CD4-positive, alpha-beta T cell treated with Interferon alpha-2 for 1 hour (primary cell): ENCODE results near the gene RBM17.
"Not testable (repeated sequence)": the region's sequence is repeated elsewhere in the genome, so short reads cannot be mapped to it uniquely, and the experiment has no call there.

Experiments used
- DNase-seq, 2 donors: peaks; one replicate each; pipeline ENCODE4 v3.0.0-alpha.2; 2020 to 2022

The RBM17 gene

DNA sequence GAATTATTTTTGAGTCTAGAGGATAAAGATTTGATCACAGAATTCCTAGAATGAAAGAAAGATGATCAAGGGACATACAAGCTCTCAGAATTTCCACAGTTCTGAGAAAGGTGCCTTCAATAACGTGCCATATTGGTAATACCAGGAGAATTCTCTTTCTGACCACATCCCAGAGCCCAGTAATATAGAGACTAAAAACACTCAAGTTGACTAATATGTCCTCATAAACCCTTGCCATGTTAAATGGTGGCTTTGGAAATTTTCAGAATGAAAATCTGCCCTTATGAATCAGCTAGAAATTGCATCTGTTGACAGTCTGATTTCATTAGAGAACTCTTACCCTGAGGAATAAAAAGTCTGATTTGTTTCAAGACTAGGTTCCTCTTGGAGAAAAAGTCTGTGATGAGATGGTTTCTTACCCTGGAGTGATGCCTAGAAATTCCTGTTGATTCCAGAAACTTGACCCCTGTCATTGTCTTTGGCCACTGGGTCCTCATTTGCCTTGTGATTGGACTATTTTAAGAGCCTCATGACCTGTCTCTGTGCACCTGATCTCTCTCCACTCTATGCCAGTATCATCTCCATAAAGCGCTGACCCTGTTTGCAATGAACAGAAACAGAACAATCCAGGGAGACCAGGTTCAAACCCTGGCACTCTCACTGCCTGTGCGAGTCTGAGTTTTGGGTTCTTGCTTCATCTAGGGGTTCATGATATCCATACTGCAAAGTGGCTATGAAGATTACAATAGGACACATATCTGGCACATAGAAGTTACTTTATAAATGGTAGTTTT is 30.0 kb upstream of the RBM17 start:
- no peak for DNase-seq

DNA sequence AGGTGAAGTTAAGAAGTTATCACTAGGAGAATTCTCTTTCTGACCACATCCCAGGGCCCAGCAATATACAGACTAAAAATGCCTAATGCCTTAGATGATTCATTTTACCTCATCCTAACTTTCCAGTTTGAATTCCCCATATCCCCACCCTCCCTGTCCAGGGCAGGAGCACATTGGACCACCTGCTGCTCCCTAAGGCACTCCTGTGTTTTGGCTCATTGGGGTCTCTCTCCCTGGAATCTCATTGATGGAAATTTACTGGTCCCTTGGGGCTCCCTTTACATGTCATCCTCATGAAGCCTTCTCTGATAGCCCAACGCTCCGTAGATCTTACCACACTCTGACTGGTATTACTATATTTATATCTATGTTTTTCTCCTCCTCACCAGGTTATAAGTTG is 29.3 kb upstream of the RBM17 start:
- no peak for DNase-seq

DNA sequence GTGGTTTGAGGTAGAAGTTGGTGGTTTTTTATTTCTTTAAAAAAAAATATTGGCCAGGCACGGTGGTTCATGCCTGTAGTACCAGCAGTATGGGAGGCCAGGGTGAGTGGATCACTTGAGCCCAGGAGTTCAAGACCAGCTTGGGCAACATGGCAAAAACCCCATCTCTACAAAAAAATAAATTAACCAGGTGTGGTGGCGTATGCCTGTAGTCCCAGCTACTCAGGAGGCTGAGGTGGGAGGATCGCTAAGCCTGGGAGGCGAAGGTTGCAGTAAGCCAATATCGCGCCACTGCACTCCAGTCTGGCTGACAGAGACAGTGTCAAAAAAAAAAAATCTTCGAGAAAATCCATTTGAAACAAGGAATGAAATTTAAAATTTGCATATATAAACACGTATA is 27.8 kb upstream of the RBM17 start:
- DNase-seq = no peak

DNA sequence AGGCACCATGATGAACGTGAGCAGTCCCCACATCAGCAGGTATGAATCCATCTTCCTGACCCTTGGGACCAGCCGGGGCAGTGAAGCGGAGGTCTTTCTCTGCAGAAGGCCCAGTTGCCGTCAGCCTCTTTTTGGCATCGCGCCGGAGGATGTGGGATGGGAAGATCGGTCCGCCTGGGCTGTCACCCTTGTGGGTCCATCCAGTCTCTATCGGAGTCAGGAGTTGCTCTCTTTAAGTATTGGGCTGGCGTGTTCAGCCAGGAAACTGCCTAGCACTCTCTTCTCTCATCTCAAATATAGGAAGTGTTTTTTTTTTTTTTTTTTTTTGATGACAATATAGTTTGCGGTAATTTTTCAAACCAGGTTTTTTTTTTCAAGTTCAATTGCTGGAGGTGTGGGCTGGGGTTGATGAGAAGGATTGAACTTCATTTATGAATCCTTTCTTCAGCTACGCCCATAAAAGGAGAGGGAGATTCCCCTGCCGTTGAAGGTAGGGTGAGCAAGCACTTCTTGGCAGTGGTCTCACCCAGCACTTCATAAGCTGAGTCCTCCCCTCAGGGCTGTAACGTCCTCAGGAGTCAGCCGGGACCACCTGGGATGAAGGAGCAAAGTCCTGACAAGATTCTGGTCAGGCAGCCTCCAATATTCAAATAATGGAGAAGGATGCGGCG is 26.6 kb upstream of the RBM17 start, which contains the start of gene IL2RA:
Gene IL2RA (minus strand): TSS at position 267 of the 671 bp plus-strand sequence. CDS start 216 bp downstream, at position 51.
- peak; percentile 60 to 80 for DNase-seq

DNA sequence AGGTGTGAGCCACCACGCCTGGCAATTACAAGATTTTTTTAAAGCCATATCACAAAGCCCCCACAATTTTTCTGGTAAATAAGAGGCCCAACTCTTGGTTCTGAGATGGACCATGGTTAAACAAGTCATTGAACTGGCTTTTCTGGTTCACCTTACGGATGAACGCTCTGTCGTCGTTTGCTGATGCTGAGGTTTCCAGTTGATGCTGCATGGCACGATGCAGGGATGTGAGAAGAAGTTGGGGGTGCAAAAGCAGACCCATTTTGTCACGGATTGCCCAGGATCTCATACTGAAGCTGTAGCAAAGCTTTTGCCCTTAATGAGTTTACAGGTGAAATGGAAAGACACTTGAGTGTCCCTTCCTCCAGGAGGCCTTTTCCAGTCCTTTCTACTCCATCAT is 24.7 kb upstream of the RBM17 start:
- DNase-seq = no peak

DNA sequence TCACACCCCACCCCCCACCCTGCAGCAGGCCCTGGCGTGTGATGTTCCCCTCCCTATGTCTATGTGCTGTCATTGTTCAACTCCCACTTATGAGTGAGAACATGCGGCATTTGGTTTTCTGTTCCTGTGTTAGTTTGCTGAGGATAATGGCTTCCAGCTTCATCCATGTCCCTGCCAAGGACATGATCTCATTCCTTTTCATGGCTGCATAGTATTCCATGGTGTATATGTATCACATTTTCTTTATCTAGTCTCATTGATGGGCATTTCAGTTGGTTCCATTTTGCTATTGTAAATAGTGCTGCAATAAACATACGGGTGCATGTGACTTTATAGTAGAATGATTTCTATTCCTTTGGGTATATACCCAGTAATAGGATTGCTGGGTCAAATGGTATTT is 24.1 kb upstream of the RBM17 start:
- not testable (repeated sequence) for DNase-seq

DNA sequence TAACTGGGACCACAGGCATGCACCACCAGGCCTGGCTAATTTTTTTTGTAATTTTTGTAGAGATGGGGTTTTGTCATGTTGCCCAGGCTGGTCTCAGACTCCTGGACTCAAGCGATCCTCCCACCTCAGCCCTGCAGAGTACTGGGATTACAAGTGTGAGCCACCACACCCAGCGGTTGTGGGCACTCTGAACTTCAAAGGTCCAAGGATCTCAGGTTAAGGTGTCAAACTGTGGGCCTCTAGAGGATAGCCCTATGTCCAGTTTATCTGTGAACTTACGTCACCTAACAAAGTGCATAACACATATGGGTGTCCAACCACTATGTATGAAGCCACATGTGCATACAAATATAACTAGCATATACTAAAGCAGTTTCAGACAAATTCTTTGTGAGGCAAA is 23.4 kb upstream of the RBM17 start:
- no peak for DNase-seq

DNA sequence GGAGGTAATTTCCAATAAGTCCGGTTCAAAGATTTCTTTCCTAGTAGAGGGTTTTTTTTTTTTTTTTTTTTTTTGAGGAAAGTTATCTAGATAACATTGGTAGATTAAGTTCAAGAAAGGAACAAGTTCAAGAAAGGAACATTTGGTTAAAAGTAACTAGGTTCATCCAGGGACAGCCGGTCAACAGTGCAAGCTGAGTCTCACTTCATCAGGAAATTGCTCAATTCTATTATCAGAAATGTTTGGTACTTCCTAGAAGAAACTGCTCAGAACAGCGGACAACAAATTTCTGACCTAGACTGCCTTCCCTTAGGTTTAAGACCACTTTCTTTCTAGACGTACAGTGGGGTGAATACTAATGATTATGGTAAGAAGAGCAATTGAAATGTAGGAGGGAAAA is 23.0 kb upstream of the RBM17 start:
- no peak for DNase-seq

DNA sequence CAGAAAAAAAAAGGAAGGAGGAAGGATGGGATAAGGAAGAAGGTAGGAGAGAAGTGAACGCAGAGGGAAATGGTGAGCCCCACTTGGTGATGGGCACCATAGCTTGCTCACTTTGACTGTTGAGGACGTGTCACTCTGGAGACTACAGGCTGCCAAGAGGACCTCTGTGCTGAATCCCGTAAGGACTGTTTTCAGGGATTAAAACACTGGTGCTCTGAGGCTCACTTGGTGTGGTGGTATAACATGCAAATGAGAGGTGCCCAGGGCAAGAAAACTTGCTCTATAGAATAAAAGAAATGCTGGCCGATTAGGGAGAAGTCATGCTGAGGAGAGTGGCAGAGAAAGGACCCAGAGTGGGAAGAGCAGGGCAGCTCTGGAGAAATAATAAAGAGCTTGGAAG is 21.4 kb upstream of the RBM17 start:
- DNase-seq = no peak

DNA sequence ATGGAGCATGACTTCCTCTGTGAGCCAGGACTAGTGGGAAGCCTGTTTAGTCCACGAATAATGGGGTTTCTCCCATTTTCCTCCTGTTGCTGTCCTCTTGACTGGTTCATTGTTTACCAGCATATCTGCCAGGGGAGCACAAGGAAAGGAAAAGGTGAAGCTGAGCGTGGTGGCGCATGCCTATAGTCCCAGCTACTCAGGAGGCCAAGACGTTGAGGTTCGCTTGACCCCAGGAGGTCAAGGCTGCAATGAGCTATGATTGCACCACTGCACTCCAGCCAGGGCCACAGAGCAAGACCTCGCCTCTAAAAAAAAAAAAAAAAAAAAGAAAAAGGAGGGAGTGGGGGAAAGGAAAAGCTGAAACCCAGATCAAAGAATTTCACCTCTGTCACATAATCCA is 20.8 kb upstream of the RBM17 start:
- DNase-seq = no peak

DNA sequence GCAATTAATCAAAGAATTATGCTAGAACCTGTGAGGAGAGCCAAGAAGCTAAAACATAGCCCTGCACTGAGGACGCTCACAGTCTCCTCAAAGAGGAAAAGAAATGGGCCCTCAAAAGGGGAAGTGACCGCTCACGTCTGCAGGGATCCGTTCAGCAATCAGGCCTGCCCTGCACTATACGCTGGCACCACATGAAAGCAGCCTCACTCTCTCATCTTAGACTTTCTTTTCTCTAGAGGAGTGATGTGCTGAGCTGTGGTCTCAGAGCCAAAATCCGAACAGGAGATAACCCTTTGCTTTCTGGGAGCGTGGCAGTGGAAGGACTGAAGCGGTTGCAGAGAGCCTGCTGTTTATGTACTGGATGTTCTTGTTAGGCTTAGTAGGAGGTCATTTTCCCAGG is 20.4 kb upstream of the RBM17 start:
- DNase-seq = peak; percentile 56 to 57

DNA sequence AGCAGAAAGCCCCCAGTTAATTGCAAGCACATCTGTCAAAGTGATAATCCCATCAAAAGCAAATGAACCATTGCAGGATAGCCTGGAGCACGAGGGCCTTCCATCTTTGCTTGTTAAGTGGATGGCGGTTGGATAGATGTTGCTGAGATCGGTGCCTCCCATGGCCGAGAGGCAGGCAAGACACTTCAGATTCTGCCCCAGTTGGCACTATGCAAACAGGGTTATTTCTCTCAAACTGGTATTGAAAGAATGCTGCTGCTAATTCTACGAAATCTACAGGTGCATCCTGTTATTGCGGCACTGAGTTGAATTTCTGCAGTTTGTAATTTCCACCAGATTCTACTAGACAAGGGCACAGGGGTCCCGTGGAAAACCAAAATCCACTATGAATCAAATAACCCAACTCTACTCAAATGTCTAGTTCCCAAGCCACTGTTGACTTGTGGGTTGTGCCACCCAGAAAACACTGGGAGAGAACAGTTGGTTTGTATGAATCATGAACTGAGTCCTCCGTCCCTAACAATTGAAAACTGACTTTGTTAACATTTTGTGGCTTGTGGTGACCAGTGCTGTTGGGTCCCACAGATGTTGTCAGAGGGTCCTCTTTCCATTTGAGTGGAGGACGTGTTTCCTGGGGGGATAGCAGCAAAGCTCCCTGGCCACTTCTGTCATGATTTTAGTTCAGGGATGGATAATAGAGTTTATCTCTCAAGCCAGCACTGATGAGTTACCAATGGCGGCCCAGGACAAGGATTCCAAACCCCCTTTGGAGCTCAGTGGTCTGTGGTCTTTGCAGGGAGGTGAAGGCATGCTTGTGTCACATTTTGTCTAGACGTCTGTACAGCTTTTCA is 19.5 kb upstream of the RBM17 start:
- DNase-seq = peak; percentile 47 to 57

DNA sequence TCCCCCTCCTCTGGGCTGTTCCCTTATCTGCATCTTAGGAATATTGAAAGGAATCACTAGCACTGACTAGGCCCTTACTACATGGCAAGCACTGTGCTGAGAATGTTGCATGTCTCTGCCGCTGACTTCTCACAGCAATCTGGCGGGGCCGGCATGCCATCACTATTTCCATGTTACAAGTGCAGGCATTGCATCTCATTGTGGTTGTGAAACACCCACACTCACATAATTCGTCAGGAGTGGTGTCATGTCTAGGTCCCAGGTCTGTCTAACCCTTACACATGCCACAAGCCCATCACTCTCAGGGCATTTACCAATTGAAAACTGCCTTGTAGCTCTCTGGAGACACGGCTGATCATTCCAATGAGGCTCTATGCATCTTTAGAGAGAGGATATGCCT is 18.2 kb upstream of the RBM17 start:
- no peak for DNase-seq

DNA sequence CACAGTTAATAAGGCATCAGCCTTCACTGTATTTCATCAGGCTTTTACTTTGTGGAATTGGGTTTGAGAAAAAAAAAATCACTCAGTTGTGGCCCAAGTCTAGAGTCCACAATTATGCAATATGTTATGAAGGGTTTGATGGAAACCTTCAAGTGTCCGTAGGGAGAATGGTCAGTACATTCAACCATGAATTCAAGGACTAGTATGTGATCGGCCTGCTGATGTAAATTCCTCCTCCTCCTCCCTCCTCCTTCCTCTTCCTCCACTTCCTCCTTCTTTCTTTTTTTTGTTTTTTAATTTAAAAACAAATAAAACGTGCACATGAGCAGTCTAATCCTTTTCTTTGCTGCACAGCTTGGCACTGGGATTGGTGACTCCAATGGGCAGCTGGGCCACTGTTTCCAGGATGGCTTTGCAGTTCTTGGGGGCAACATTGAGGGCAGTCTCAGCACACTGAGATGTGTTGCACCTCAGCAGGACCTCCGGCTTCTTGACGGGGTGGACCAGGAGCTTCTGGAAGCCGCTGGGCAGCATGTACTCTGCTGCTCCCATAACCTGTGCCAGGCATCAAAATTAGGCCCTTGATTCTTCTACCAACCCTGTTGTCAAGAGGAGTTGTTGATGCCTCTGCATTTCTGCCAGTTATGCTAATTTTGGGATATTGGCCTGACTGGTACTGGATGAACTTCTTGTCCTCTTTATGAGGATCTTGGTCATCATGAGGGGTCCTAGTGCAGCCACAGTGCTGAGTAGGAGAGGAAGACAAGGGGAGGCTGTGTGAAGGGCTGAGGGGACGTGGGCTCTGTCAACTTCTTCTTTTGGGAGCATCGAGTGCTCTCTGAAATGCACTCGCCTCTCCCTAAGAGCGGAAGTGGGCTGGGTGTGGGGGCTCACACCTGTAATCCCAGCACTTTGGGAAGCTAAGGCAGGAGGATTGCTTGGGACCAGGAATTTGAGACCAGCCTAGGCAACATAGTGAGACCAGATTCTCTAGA is 17.4 kb upstream of the RBM17 start:
- no peak for DNase-seq

DNA sequence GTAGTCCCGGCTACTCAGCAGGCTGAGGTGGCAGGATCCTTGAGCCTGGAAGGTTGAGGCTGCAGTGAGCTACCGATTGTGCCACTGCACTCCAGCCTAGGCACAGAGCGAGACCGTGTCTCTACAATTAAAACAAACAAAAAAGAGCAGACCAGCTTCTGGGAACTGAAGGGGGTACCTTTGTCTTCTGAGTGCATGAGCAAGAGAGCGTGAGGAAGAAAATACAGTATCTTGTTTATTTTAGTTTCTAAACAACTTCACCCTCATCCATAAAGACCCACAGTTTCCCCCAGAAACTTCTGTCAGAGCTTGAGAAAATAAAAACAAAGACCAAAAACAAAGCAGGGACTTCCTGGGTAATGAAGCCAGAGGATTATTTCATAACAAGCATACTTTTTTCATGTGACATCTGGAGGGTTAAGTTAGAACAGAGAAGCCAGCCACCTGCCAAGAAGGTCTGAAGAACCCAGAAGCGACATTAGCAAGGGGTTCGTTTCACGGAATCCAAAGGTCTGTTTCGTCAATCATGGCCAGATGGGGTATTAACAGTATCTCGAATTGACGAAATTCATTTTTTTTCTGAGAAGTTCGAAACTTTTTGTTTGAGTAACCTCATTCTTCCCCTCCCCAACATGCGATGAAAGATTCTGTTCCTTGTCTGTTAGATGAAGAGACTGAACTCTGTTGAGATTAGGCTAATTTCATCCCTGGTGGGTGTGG is 16.5 kb upstream of the RBM17 start:
- DNase-seq = peak; percentile 53 to 55

DNA sequence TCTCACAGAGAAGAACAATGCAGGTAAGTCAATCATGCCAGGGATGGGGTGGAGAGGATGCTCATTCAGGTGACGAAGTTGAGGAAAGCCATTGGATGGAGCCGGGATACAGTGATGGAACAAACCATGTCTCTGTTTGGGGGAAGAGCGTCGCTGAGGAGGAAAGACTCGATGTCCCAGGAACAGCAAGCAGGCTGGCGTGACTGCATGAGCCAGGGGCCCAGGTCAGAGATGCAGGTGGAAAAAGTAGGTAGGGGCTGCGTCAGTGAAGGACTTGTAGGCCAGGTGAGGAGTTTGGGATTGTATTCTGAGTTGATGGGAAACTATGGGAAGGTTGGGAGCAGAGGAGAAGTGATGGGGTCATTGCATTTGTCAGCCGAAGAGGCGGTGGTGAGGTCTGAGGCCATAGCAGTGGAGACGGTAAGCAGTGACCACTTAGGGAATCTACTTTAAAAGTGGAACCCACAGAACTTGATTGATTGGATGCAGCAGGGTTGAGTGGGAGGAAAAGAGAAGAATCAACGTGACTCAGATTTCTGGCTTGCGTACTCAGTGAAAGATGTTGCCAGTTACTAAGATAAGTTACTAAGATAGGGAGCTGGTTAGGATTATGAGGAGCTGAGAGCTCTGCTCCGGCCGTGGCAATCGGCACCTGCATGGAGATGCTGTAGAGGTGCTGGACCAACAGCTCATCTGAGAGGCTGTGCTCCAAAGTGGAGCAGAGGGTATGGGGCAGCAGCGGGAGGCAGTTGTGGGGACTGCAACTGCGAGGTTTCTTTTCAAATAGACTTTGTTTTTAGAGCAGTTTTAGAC is 14.1 kb upstream of the RBM17 start:
- DNase-seq = no peak

DNA sequence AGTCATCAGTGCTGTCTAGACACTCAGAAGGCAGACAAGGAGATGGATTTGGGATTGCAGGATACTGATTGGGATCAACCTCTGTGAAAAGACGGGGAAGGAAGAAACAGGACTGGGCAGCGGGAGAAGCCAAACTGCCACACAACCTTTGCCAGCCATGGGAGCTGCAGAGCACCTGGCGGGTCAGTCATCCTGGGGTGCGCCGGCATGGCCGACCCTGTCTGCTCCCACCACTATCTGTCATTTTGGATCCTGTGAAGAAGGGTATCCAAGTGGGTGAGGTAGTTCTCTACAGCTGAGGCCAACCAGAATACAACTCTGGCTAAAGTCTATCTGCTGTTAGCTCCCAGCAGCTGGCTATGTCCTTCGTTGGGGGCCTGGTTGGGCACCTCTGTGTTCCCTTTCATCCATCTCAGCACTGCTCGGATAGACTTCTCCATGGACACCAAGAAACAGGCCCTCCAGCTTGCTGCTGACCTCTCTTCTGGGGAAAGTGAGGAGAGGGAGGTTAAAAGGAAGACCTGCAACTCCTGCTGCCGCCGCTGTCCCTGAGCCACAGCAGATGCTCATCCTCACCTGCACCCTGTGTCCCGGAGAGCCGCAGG is 11.7 kb upstream of the RBM17 start:
- DNase-seq = no peak

DNA sequence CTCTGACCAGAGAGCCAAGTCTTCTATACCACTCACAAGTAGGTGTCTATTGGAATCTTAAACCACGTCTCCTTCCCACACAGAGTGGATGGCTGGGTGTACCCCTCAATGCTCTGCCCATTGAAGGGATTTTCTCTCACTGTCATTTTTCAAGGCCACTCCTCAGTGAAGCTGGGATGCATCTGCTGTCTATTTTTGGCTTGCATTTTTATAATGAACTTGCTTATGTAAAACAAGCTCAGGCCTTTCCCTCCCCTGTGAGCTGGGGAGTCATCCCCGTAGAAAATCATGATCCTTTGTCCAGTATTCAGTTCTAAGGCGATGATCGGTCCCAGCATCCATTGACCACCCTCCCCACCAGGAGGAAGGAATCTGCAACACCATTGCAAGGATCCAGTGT is 9.8 kb upstream of the RBM17 start:
- no peak for DNase-seq

DNA sequence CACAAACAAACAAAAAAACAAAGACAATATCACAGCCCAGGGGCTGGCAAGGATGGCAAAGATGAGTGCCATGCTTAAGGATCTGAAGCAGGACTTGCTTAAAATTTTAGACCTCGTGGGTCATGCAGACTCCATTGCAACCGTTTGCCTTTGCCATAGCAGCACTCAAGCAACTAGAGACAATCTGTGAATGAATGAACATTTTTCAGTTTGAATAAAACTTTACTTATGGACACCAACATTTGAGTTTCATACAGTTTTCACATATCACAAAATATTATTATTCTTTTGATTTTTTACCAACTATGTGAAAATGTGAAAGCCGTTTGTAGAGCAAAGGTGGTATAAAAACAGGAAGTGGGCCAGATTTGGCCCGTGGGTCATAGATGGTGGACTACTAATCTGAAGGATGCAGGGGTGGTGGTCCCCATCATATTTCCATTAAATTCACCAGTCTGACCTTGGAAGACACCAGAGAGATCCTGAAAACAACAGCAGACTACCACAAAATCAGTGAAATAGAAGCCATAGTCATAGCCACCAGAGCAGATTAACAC is 8.3 kb upstream of the RBM17 start:
- DNase-seq = no peak
